ENCODE results near the gene MPHOSPH8.
"Not testable (repeated sequence)": the region's sequence is repeated elsewhere in the genome, so short reads cannot be mapped to it uniquely, and the experiment has no call there.

- not testable (repeated sequence) for TF ChIP-seq POLR2A, POLR2AphosphoS5, TAF1 (IDR thresholded peaks at IDR 0.05; ENCODE audit: low read depth, low read length)
Measured at GRCh38 chr13:19709039-19709438, 75.6 kb downstream of the MPHOSPH8 start.
